Thymus (tissue), 11 donors: Measurements from ENCODE around the gene IER5L. TPM values are rescaled to one million over a fixed set of nuclear protein-coding genes. Genes with fewer than 3 reads are reported as not detected.

Experiments used
- DNase-seq, 9 donors: peaks; one replicate each; pipeline ENCODE4 v3.0.0-alpha.2; 2013; ENCODE audit warnings: low spot score in 9 of 9, low read depth in 6 of 9, missing footprints in 1 of 9
- H3K27ac ChIP-seq, 2 donors: one replicate each; pipeline ENCODE4 v1.5.1; 2013; ENCODE audit warnings: control low read depth in 1 of 2, low read depth in 1 of 2, low read length in 1 of 2, mild to moderate bottlenecking in 1 of 2, moderate library complexity in 1 of 2
- H3K27me3 ChIP-seq, 2 donors: one replicate each; pipeline ENCODE4 v1.5.1; 2013; ENCODE audit warnings: low read length in 1 of 2; ENCODE audit not compliant: control insufficient read depth in 2 of 2, insufficient read depth in 1 of 2
- H3K36me3 ChIP-seq, 2 donors: one replicate each; pipeline ENCODE4 v1.5.1; 2013; ENCODE audit warnings: low read length in 1 of 2, mild to moderate bottlenecking in 1 of 2, moderate library complexity in 1 of 2; ENCODE audit not compliant: control insufficient read depth in 2 of 2, insufficient read depth in 2 of 2
- H3K4me1 ChIP-seq, 2 donors: one replicate each; pipeline ENCODE4 v1.5.1; 2013; ENCODE audit warnings: low read length in 2 of 2; ENCODE audit not compliant: control insufficient read depth in 2 of 2, insufficient read depth in 2 of 2
- H3K4me3 ChIP-seq, 2 donors: one replicate each; pipeline ENCODE4 v1.5.1; 2013; ENCODE audit warnings: low read length in 2 of 2, control low read depth in 1 of 2, mild to moderate bottlenecking in 1 of 2
- H3K9me3 ChIP-seq, 2 donors: one replicate each; pipeline ENCODE4 v1.5.1; 2013; ENCODE audit warnings: low read length in 1 of 2, mild to moderate bottlenecking in 1 of 2; ENCODE audit not compliant: control insufficient read depth in 2 of 2, insufficient read depth in 1 of 2
- WGBS: extraction: QIAGEN DNeasy Blood & Tissue Kit; methylation state at CpG from one replicate; pipeline ENCODE4 v1.1.7; 2013; 5-methylcytosine and 5-hydroxymethylcytosine counted together
- polyA plus RNA-seq: library from polyadenylated mRNA; stranded (reverse); fragments of 200-250 nt; gene quantifications from one replicate; pipeline ENCODE4 v1.2.3, GENCODE V29; 2013
- total RNA-seq: library from RNA; stranded (reverse); fragments of 120-200 nt; gene quantifications from one replicate; pipeline ENCODE4 v1.2.4, GENCODE V29; 2013
- donor health status: healthy.

Gene IER5L
- total and polyA plus RNA-seq, 2 donors: 4.2 to 13.7 TPM

GRCh38 chr9:129209109-129209508 lies 31.0 kb upstream of the IER5L start:
- no peak for DNase-seq
- no peaks in the 10 kb centered on the region for H3K27me3 ChIP-seq
- no peak overlapping the region for H3K4me3 ChIP-seq
- peaks cover 0 to 13% of the 10 kb centered on the region in 2 donors for H3K9me3 ChIP-seq
- H3K27ac ChIP-seq: peak overlapping the region; percentile 64 to 74
- peaks cover 27 to 33% of the 10 kb centered on the region in 2 donors for H3K4me1 ChIP-seq
- WGBS: 94% methylated on average over 4 of the region's 4 CpGs
- H3K36me3 ChIP-seq: no peaks in the 10 kb centered on the region

- WGBS: 67% methylated on average over 17 of the region's 17 CpGs
- H3K9me3 ChIP-seq: peaks cover 0 to 13% of the 10 kb centered on the region in 2 donors
- peak overlapping the region; percentile 74 to 76 for H3K27ac ChIP-seq
- no peaks in the 10 kb centered on the region for H3K27me3 ChIP-seq
- no peaks in the 10 kb centered on the region for H3K36me3 ChIP-seq
- peaks cover 27 to 36% of the 10 kb centered on the region in 2 donors for H3K4me1 ChIP-seq
- DNase-seq: peak; percentile 50 to 92 (median 78)
- peak overlapping the region; percentile 6 to 8 for H3K4me3 ChIP-seq
Observed at GRCh38 chr9:129208207-129209032, 30.4 kb upstream of the IER5L start.

GRCh38 chr9:129206905-129207304 lies 28.8 kb upstream of the IER5L start:
- H3K9me3 ChIP-seq: peaks cover 0 to 17% of the 10 kb centered on the region in 2 donors
- no peak overlapping the region for H3K4me3 ChIP-seq
- WGBS: 71% methylated on average over 7 of the region's 7 CpGs
- no peaks in the 10 kb centered on the region for H3K27me3 ChIP-seq
- H3K36me3 ChIP-seq: no peaks in the 10 kb centered on the region
- H3K4me1 ChIP-seq: peaks cover 27 to 44% of the 10 kb centered on the region in 2 donors
- peak in 6 of 9 donors; percentile 49 to 84 (median 52) for DNase-seq
- H3K27ac ChIP-seq: peak overlapping the region; percentile 79 to 87

- Histone ChIP-seq H3K27me3 (no peaks in the 10 kb centered on the region), H3K27ac (peak overlapping the region; percentile 68 to 79), H3K9me3 (peaks cover 0 to 17% of the 10 kb centered on the region in 2 donors), H3K4me1 (peaks cover 27 to 44% of the 10 kb centered on the region in 2 donors), H3K36me3 (no peaks in the 10 kb centered on the region), H3K4me3 (no peak overlapping the region)
- no peak for DNase-seq
- 99% methylated on average over 2 of the region's 2 CpGs for WGBS
Observed at GRCh38 chr9:129206401-129206800, 28.3 kb upstream of the IER5L start.

- Histone ChIP-seq H3K4me1 (peaks cover 27 to 44% of the 10 kb centered on the region in 2 donors), H3K9me3 (peaks cover 0 to 21% of the 10 kb centered on the region in 2 donors), H3K27me3 (peaks cover 0 to 2% of the 10 kb centered on the region in 2 donors), H3K36me3 (no peaks in the 10 kb centered on the region), H3K4me3 (no peak overlapping the region), H3K27ac (no peak overlapping the region)
- DNase-seq: no peak
- 97% methylated on average over 7 of the region's 7 CpGs for WGBS
Observed at GRCh38 chr9:129204840-129205239, 26.8 kb upstream of the IER5L start.

GRCh38 chr9:129203556-129203909 lies 25.5 kb upstream of the IER5L start:
- Histone ChIP-seq H3K27ac (no peak overlapping the region), H3K36me3 (no peaks in the 10 kb centered on the region), H3K9me3 (peaks cover 0 to 16% of the 10 kb centered on the region in 2 donors), H3K4me1 (peaks cover 16 to 38% of the 10 kb centered on the region in 2 donors), H3K4me3 (peak overlapping the region; percentile 55 to 80), H3K27me3 (peaks cover 0 to 5% of the 10 kb centered on the region in 2 donors)
- no peak for DNase-seq
- WGBS: 85% methylated on average over 11 of the region's 11 CpGs

- H3K36me3 ChIP-seq: no peaks in the 10 kb centered on the region
- H3K9me3 ChIP-seq: peaks cover 0 to 12% of the 10 kb centered on the region in 2 donors
- DNase-seq: peak; percentile 49 to 91 (median 83)
- H3K4me1 ChIP-seq: peaks cover 9 to 31% of the 10 kb centered on the region in 2 donors
- peaks cover 0 to 11% of the 10 kb centered on the region in 2 donors for H3K27me3 ChIP-seq
- H3K4me3 ChIP-seq: peak overlapping the region; percentile 55 to 80
- H3K27ac ChIP-seq: peak overlapping the region in 1 of 2 donors; percentile 81
- WGBS: 10% methylated on average over 57 of the region's 57 CpGs
Observed at GRCh38 chr9:129202613-129203555, 24.8 kb upstream of the IER5L start.

GRCh38 chr9:129201866-129202265 lies 23.8 kb upstream of the IER5L start:
- Histone ChIP-seq H3K27ac (no peak overlapping the region), H3K36me3 (no peaks in the 10 kb centered on the region), H3K27me3 (peaks cover 0 to 15% of the 10 kb centered on the region in 2 donors), H3K9me3 (peaks cover 0 to 12% of the 10 kb centered on the region in 2 donors), H3K4me3 (no peak overlapping the region), H3K4me1 (peaks cover 0 to 21% of the 10 kb centered on the region in 2 donors)
- WGBS: 87% methylated on average over 9 of the region's 9 CpGs
- no peak for DNase-seq
